IPS-18c (cell line): Measurements from ENCODE around the gene STK38L.

Source experiments
- H3K4me3 ChIP-seq: 2 replicates; pipeline ENCODE4 v1.7.0; 2013; ENCODE audit warnings: low read depth, mild to moderate bottlenecking, low read length, moderate library complexity; ENCODE audit not compliant: insufficient read depth
- H3K9me3 ChIP-seq: one replicate; pipeline ENCODE4 v1.6.1; 2013; ENCODE audit warnings: mild to moderate bottlenecking, low read length, moderate library complexity; ENCODE audit not compliant: control insufficient read depth, insufficient read depth

Gene STK38L

DNA sequence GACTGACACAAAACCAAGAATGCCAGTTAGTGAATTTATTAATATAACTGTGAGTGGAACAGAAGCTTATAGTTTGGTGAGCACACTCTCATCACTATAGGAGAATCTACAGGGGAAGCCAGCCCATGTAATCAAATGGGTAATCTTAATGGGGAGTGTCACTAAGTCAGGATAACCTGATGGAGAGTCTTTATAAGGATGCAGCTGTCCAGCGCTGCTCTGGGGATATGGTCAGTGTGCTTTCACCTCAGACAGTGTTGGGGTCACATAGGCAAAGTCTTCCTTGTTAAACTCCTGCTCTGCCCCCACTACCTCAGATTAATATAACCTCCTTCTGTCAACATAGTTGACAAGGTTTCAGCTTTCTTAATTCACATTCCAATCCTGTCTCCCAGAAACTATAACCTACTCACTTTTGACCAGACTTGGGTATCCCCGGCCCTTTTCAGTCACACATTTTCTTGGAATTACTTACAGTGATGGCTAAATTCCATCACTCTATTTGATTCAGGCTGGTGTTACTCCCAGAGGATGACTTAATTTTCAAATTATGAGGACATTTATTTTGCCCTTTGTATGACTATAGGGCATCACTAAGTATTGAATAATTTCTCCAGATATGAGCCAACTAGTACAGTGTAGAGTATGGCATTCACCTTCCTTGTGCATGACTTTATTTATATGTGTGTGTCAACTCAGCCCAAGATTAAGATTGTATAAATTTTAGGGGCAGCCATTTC, 13.2 kb downstream of the STK38L start:
- Histone ChIP-seq H3K4me3 (no peak overlapping the region), H3K9me3 (no peaks in the 10 kb centered on the region)

- Histone ChIP-seq H3K9me3 (no peaks in the 10 kb centered on the region), H3K4me3 (no peak overlapping the region)
Observed at GRCh38 chr12:27260746-27261145, 16.7 kb downstream of the STK38L start.

GRCh38 chr12:27261866-27262265, 17.8 kb downstream of the STK38L start:
- no peak overlapping the region for H3K4me3 ChIP-seq

GRCh38 chr12:27270148-27270547, 26.1 kb downstream of the STK38L start:
- no peaks in the 10 kb centered on the region for H3K9me3 ChIP-seq
- no peak overlapping the region for H3K4me3 ChIP-seq

More at GRCh38 chr12:27261866-27262265, 17.8 kb downstream of the STK38L start:
- no peaks in the 10 kb centered on the region for H3K9me3 ChIP-seq

DNA sequence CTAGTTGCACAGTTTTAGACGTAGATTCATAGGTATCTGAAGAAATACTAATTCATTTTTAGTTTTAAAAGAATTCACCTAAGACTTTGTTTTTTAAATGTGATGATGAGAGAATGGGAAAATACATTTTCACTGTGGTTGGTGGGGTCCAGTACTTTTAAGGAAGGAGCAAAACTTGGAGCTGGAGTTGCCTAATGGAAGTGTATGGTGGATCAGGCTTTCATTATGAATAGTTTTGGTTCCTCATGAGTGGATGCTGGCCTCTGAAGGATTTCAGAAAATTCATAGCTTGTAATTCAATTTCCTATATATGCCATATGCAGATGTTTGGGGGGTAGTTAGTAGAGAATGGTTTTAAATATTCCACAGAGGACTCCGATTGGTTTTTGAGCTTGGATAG, 27.1 kb downstream of the STK38L start:
- Histone ChIP-seq H3K4me3 (no peak overlapping the region), H3K9me3 (no peaks in the 10 kb centered on the region)

DNA sequence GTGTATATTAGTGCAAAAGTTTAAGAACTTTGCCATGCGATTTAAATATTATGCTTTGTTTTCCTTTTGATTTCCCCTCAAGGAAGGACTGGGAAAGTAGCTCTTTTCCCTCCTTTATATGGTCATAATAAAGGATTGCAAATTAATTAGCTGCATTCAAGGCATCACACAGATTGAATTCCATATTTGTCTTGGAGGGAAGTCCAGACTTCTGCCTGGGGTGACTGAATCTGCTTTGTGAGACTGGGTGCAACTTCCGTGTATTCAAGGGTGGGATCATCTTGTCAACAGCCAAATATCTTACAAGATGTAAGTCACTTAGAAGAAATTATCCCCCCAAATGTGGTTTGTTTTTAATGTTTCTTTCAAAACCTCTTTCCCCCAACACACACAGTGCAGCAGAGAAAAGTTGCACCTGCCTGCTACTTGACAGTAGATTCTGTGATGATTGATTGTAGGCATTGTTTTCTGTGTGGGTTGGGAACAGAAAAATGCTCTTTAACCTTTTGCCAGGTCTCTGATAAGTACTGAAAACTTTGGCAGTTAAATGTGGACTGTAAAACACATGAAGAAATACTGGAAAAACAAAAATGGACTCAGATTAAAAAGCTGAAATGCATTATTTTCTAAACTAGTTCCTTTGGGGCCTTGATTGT, 28.4 kb downstream of the STK38L start:
- H3K9me3 ChIP-seq, result no peaks in the 10 kb centered on the region

DNA sequence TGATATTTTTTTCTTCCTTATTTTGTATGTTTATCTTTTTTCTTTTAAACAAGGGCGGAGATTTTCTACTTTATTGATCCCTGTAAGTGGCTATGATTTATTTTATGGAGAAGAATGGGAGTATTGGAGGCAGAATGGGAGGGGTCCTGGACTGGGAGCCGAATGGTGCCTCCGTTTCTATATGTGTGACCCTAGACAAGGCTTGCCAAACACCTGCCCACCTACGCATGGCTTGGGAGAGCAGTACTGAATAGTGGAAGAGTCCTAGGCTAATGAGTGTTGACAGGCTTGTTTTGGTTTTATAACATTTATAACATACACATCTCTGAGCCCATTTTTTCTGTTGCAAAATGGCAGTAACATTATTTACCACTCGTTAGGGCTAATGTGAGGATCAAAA, 29.0 kb downstream of the STK38L start:
- H3K4me3 ChIP-seq, result no peak overlapping the region
- H3K9me3 ChIP-seq, result no peaks in the 10 kb centered on the region

More for the DNA sequence above, 28.4 kb downstream of the STK38L start:
- H3K4me3 ChIP-seq, result no peak overlapping the region

GRCh38 chr12:27274706-27275105, 30.6 kb downstream of the STK38L start:
- Histone ChIP-seq H3K9me3 (no peaks in the 10 kb centered on the region), H3K4me3 (no peak overlapping the region)

DNA sequence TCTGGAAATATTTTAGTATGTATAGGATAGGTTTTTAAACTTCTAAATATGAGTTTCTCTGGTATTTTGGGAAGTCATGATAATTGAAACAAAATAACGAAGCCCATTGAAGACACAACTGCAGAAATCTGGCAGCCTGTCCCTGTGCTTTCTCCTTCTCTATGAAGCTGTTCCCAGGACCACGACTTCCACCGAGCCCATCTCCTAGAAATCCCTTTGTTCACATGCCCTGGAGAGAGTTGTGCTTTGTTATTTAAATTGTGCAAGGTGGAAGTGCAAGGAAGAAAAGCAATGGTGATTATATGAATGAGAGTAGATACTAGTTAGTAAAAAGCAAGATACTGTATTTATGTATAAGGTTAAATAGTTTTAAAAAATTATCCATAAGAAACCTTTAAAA, 32.2 kb downstream of the STK38L start:
- Histone ChIP-seq H3K9me3 (no peaks in the 10 kb centered on the region), H3K4me3 (no peak overlapping the region)

DNA sequence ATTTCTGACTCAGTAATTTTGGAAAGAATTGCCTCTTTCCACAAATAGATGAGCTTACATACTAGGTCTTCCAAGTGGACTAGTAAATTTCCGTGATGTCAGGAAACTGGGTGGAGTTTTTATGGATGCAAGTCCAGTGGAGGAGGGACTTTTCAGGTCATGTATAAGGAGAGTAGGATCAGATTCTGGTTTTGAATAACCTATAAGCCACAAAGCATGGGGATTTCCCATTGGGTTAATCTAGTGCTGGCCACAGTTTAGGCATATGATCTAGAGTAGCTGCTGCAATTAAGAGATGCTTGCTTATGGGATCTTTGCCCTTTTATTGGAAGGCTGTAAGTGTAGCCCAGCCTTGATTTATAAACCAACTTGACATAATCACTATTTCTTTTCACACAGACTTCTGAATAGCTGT, 33.8 kb downstream of the STK38L start:
- H3K4me3 ChIP-seq, result no peak overlapping the region

GRCh38 chr12:27279826-27280225, 35.7 kb downstream of the STK38L start:
- no peaks in the 10 kb centered on the region for H3K9me3 ChIP-seq
- no peak overlapping the region for H3K4me3 ChIP-seq

More for the DNA sequence above, 33.8 kb downstream of the STK38L start:
- H3K9me3 ChIP-seq, result no peaks in the 10 kb centered on the region

GRCh38 chr12:27280412-27280811, 36.3 kb downstream of the STK38L start:
- H3K4me3 ChIP-seq, result no peak overlapping the region
- no peaks in the 10 kb centered on the region for H3K9me3 ChIP-seq

GRCh38 chr12:27282754-27283153, 38.7 kb downstream of the STK38L start:
- no peaks in the 10 kb centered on the region for H3K9me3 ChIP-seq

GRCh38 chr12:27284021-27284420, 39.9 kb downstream of the STK38L start:
- H3K9me3 ChIP-seq, result no peaks in the 10 kb centered on the region
- H3K4me3 ChIP-seq, result no peak overlapping the region

More at GRCh38 chr12:27282754-27283153, 38.7 kb downstream of the STK38L start:
- no peak overlapping the region for H3K4me3 ChIP-seq

GRCh38 chr12:27284751-27285150, 40.7 kb downstream of the STK38L start:
- Histone ChIP-seq H3K4me3 (no peak overlapping the region), H3K9me3 (no peaks in the 10 kb centered on the region)

- H3K4me3 ChIP-seq, result no peak overlapping the region
Observed at GRCh38 chr12:27285403-27285802, 41.3 kb downstream of the STK38L start.

GRCh38 chr12:27289414-27289813, 45.3 kb downstream of the STK38L start:
- Histone ChIP-seq H3K4me3 (no peak overlapping the region), H3K9me3 (no peaks in the 10 kb centered on the region)

More at GRCh38 chr12:27285403-27285802, 41.3 kb downstream of the STK38L start:
- H3K9me3 ChIP-seq, result no peaks in the 10 kb centered on the region

DNA sequence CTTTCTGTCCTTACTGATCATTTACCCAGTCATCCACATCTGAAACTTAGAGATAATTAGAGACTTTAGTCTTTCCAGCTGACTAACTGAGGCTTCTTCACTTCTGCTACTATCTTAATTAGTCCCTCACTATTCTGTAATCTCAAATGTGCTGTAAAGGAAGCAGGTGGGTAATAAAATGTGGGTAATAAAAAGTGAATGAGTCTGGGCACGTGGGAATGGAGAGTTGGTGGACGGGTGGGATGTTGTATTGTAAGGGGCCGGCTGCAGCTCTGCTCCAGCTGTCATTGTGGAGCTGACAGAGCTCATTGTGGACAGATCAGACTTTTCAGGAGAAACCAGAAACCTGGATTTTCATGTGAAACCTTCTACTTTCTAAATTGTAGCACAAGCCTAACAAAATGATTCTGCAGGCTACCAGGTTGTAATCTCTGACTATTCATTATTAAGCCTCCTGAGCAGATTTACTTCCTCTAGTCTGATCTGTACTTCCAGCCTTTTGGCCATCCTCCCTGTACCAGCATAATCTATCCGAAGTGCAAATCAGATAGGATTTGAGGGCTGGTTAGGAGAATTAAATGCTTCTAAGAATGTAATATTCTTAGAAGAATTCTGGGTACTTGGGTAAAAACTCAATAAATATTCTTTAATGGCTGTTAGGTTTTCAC, 46.5 kb downstream of the STK38L start:
- no peaks in the 10 kb centered on the region for H3K9me3 ChIP-seq
- no peak overlapping the region for H3K4me3 ChIP-seq
